ENCODE results near the gene UBL5.

Gene UBL5

GRCh38 chr19:9861503-9861902 lies 33.8 kb downstream of the UBL5 start:
- Histone ChIP-seq H3K4me2 (ENCODE audit: low read length) (no peak overlapping the region), H4K20me1 (ENCODE audit: control insufficient read depth, insufficient read depth, low read depth, low read length) (no peaks in the 10 kb centered on the region), H3K36me3 (ENCODE audit: control insufficient read depth, low read length) (no peaks in the 10 kb centered on the region), H3F3A (ENCODE audit: control insufficient read depth, insufficient read depth) (no peaks in the 10 kb centered on the region), H3K27me3 (ENCODE audit: control insufficient read depth, low read length) (peaks cover 2% of the 10 kb centered on the region; the same call in 1 of the 2 replicates), H3K4me1 (ENCODE audit: control insufficient read depth, low read length) (peaks cover 4% of the 10 kb centered on the region; the same call in 1 of the 2 replicates), H3K27ac (ENCODE audit: low read depth, low read length) (no peak overlapping the region), H3K9me3 (ENCODE audit: control insufficient read depth, insufficient read depth, low read length) (no peaks in the 10 kb centered on the region), H3K79me2 (ENCODE audit: control insufficient read depth, low read length) (no peaks in the 10 kb centered on the region), H3K9me2 (replicated peaks; ENCODE audit: control insufficient read depth, low read length) (no peaks in the 10 kb centered on the region), H3K4me3 (ENCODE audit: low read length) (no peak overlapping the region)
- TF ChIP-seq CTCF (IDR thresholded peaks at IDR 0.05; ENCODE audit: low read depth, low read length, poor library complexity, severe bottlenecking), result no peak
- no peak for TF ChIP-seq EZH2phosphoT487 (IDR thresholded peaks at IDR 0.05; ENCODE audit: borderline replicate concordance, low read length)

GRCh38 chr19:9862938-9863337 lies 35.2 kb downstream of the UBL5 start:
- Histone ChIP-seq H3K36me3 (ENCODE audit: control insufficient read depth, low read length) (no peaks in the 10 kb centered on the region), H3K4me1 (ENCODE audit: control insufficient read depth, low read length) (0 out of 2 replicates have a peak, but pooled peaks cover under 1% of the 10 kb centered on the region), H3K9me3 (ENCODE audit: control insufficient read depth, insufficient read depth, low read length) (no peaks in the 10 kb centered on the region), H3K9me2 (replicated peaks; ENCODE audit: control insufficient read depth, low read length) (no peaks in the 10 kb centered on the region), H3K4me2 (ENCODE audit: low read length) (no peak overlapping the region), H3K27me3 (ENCODE audit: control insufficient read depth, low read length) (peaks cover 2% of the 10 kb centered on the region; the same call in 1 of the 2 replicates), H3K27ac (ENCODE audit: low read depth, low read length) (no peak overlapping the region), H3K4me3 (ENCODE audit: low read length) (no peak overlapping the region), H4K20me1 (ENCODE audit: control insufficient read depth, insufficient read depth, low read depth, low read length) (no peaks in the 10 kb centered on the region), H3F3A (ENCODE audit: control insufficient read depth, insufficient read depth) (no peaks in the 10 kb centered on the region), H3K79me2 (ENCODE audit: control insufficient read depth, low read length) (no peaks in the 10 kb centered on the region)
- TF ChIP-seq CTCF (IDR thresholded peaks at IDR 0.05; ENCODE audit: low read depth, low read length, poor library complexity, severe bottlenecking) (no peak), EZH2phosphoT487 (IDR thresholded peaks at IDR 0.05; ENCODE audit: borderline replicate concordance, low read length) (no peak)

GRCh38 chr19:9863759-9864158 lies 36.0 kb downstream of the UBL5 start:
- H3K79me2 ChIP-seq (ENCODE audit: control insufficient read depth, low read length), result no peaks in the 10 kb centered on the region
- H3K4me3 ChIP-seq (ENCODE audit: low read length), result no peak overlapping the region
- no peaks in the 10 kb centered on the region for H3K9me2 ChIP-seq (replicated peaks; ENCODE audit: control insufficient read depth, low read length)
- no peaks in the 10 kb centered on the region for H3K36me3 ChIP-seq (ENCODE audit: control insufficient read depth, low read length)
- no peaks in the 10 kb centered on the region for H3K9me3 ChIP-seq (ENCODE audit: control insufficient read depth, insufficient read depth, low read length)
- H3K4me2 ChIP-seq (ENCODE audit: low read length), result no peak overlapping the region
- H3K27me3 ChIP-seq (ENCODE audit: control insufficient read depth, low read length), result peaks cover 2% of the 10 kb centered on the region; the same call in 1 of the 2 replicates
- H3K4me1 ChIP-seq (ENCODE audit: control insufficient read depth, low read length), result no peaks in the 10 kb centered on the region
- H3F3A ChIP-seq (ENCODE audit: control insufficient read depth, insufficient read depth), result no peaks in the 10 kb centered on the region
- TF ChIP-seq CTCF (IDR thresholded peaks at IDR 0.05; ENCODE audit: low read depth, low read length, poor library complexity, severe bottlenecking), result no peak
- no peak for TF ChIP-seq EZH2phosphoT487 (IDR thresholded peaks at IDR 0.05; ENCODE audit: borderline replicate concordance, low read length)
- H4K20me1 ChIP-seq (ENCODE audit: control insufficient read depth, insufficient read depth, low read depth, low read length), result no peaks in the 10 kb centered on the region
- H3K27ac ChIP-seq (ENCODE audit: low read depth, low read length), result no peak overlapping the region

Measured in DOHH2 (cell line).